Measurements from ENCODE around the gene DNAL1.

The DNAL1 gene, protein sequence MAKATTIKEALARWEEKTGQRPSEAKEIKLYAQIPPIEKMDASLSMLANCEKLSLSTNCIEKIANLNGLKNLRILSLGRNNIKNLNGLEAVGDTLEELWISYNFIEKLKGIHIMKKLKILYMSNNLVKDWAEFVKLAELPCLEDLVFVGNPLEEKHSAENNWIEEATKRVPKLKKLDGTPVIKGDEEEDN

DNA sequence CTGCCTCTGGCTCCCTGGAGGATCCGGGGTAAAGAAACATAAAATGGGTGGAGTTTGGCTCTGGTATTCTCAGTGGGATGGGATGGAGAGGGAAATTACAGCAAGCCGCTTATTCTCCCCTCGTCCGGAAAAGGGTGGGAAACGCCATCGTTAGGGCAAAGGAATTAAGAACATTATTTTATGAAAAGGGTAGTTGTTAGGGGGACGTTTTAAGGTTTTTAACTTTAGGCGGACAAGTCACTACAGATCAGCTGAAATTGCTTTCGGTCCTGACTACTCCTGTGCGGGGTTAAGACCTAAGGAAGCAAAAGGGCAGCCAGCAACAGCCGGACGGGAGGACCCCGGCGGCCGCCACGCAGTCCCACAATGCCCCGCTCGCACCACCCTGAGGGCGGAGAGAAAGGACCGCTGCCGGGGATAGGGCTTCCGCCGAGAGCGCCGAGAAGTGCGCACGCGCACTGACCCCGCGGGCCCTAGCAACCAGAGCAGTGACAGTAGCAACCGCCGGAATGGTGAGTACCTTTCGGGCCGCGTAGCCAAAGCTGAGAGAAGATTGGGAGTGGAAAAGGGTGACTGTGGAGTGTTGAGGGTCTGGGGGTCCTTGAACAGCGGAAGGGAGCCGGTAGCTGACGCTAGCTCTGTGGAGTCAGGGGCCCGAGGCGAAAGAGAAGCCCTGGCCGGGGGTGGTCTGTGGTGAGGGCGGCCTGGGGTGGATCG, at the start of gene DNAL1:
Gene DNAL1, plus strand, starts transcription at position 456 of the 717 bp plus-strand sequence. Its CDS starts 54 bp downstream, at position 510.
- Histone ChIP-seq H3K27me3 (replicated peaks; ENCODE audit: control insufficient read depth, insufficient read depth, low read length) (no peaks in the 10 kb centered on the region), H3K4me3 (ENCODE audit: low read length) (peak within 1 kb of the TSS; percentile 88), H3K36me3 (ENCODE audit: control insufficient read depth, insufficient read depth, low read length, severe bottlenecking) (no peaks in the 10 kb centered on the region), H3K9ac (ENCODE audit: low read length) (peak within 1 kb of the TSS; percentile 92), H3K9me3 (ENCODE audit: control insufficient read depth, low read length) (no peaks in the 10 kb centered on the region), H3K4me1 (ENCODE audit: control insufficient read depth, insufficient read depth, low read length) (peaks cover 13% of the 10 kb centered on the region)
- DNase-seq (ENCODE audit: low read depth), result peak; percentile 96

DNA sequence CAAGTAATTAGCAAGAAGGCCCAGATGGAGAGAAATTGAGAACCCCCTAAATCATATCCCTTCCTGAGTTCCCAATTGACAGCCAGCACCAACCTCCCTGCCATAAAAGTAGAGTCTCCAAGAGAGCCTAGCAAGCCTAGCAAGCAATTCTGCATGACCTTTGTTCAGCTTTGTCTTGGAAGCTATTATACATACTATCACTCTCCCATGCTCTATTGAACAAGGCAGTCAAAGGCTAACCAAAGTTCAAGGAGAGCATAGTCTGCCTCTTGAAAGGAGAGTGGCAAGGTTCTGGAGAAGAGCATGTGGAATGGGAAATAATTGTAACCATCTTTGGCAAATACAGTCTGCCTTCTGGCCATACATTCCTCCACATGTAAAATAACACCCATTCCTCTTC, 45.3 kb upstream of the DNAL1 start:
- H3K36me3 ChIP-seq (ENCODE audit: control insufficient read depth, insufficient read depth, low read length, severe bottlenecking), result no peaks in the 10 kb centered on the region
- H3K27me3 ChIP-seq (replicated peaks; ENCODE audit: control insufficient read depth, insufficient read depth, low read length), result peaks cover 5% of the 10 kb centered on the region
- DNase-seq (ENCODE audit: low read depth), result no peak
- no peak overlapping the region for H3K4me3 ChIP-seq (ENCODE audit: low read length)
- H3K9me3 ChIP-seq (ENCODE audit: control insufficient read depth, low read length), result no peaks in the 10 kb centered on the region
- peaks cover 12% of the 10 kb centered on the region for H3K4me1 ChIP-seq (ENCODE audit: control insufficient read depth, insufficient read depth, low read length)
- no peak overlapping the region for H3K9ac ChIP-seq (ENCODE audit: low read length)

DNA sequence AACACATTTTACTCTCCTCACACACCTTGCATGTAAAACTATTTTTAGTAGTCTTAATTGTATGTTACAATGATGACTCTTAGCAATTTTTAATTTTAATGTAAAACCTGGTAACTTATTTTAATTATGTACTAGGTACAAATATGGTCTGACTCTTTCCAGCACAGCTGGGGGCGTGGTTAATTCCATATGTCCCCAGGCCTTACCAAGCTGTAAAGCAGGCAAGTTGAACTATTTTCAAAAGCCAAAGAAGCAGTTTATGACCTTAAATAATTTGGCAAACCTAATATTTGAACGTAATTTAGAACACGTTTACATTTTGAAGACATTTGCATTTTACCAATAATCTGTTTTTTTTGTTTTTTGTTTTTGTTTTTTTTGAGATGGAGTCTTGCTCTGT, 41.8 kb upstream of the DNAL1 start:
- Histone ChIP-seq H3K4me3 (ENCODE audit: low read length) (no peak overlapping the region), H3K9me3 (ENCODE audit: control insufficient read depth, low read length) (no peaks in the 10 kb centered on the region), H3K27me3 (replicated peaks; ENCODE audit: control insufficient read depth, insufficient read depth, low read length) (peaks cover 5% of the 10 kb centered on the region), H3K36me3 (ENCODE audit: control insufficient read depth, insufficient read depth, low read length, severe bottlenecking) (no peaks in the 10 kb centered on the region), H3K4me1 (ENCODE audit: control insufficient read depth, insufficient read depth, low read length) (peaks cover 12% of the 10 kb centered on the region), H3K9ac (ENCODE audit: low read length) (no peak overlapping the region)
- DNase-seq (ENCODE audit: low read depth), result no peak

DNA sequence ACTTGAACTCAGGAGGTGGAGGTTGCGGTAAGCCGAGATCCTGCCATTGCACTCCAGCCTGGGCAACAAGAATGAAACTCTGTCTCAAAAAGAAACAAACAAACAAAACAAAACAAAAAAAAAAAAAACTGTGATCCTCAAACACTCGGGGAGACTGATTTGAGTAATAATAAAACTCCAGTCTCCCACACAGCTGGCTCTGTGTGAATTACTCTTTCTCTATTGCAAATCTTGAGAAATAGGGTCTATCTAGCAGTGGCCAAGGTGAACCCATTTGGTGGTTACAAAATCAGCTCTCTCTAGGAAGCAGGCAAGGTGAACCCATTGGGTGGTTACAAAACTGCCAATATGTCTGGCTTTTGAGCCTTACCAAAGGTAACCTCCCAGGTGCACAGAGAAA, 38.5 kb upstream of the DNAL1 start:
- Histone ChIP-seq H3K36me3 (ENCODE audit: control insufficient read depth, insufficient read depth, low read length, severe bottlenecking) (no peaks in the 10 kb centered on the region), H3K4me3 (ENCODE audit: low read length) (no peak overlapping the region), H3K9me3 (ENCODE audit: control insufficient read depth, low read length) (no peaks in the 10 kb centered on the region), H3K27me3 (replicated peaks; ENCODE audit: control insufficient read depth, insufficient read depth, low read length) (no peaks in the 10 kb centered on the region), H3K4me1 (ENCODE audit: control insufficient read depth, insufficient read depth, low read length) (no peaks in the 10 kb centered on the region), H3K9ac (ENCODE audit: low read length) (no peak overlapping the region)
- no peak for DNase-seq (ENCODE audit: low read depth)

DNA sequence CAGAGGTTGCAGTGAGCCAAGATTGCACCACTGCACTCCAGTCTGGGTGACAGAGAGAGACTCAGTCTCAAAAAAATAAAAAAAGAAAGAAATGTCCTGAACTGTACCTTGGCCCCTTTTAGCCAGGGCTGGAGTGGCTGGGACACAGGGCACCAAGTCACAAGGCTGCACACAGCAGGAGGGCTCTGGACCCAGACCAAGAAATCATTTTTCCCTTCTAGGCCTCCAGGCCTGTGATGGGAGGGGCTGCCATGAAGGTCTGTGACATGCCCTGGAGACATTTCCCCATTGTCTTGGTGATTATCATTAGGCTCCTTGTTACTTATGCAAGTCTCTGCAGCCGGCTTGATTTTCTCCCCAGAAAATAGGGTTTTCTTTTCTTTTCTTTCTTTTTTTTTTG, 37.5 kb upstream of the DNAL1 start:
- no peaks in the 10 kb centered on the region for H3K9me3 ChIP-seq (ENCODE audit: control insufficient read depth, low read length)
- H3K4me3 ChIP-seq (ENCODE audit: low read length), result no peak overlapping the region
- no peaks in the 10 kb centered on the region for H3K27me3 ChIP-seq (replicated peaks; ENCODE audit: control insufficient read depth, insufficient read depth, low read length)
- DNase-seq (ENCODE audit: low read depth), result no peak
- peaks cover 6% of the 10 kb centered on the region for H3K4me1 ChIP-seq (ENCODE audit: control insufficient read depth, insufficient read depth, low read length)
- no peak overlapping the region for H3K9ac ChIP-seq (ENCODE audit: low read length)
- H3K36me3 ChIP-seq (ENCODE audit: control insufficient read depth, insufficient read depth, low read length, severe bottlenecking), result no peaks in the 10 kb centered on the region

DNA sequence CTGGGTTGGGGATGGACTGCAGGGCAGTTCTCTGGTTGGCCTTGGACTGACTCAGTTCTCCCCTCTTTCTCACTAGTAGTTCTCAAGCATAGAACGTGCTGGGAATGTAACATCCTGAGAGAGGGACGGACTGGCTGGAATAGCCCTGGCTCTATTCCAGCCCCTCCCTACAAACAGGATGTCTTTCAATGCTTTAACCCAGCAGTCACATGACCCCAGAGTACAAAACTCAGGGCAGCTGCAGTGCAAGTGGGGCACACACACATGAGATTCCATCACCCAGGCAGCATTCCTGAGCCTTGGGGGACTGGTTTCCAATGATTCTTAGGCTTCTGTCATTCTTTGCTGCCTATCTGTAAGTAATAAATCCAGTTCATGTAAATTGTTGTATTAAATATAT, 34.1 kb upstream of the DNAL1 start:
- Histone ChIP-seq H3K4me3 (ENCODE audit: low read length) (no peak overlapping the region), H3K9ac (ENCODE audit: low read length) (no peak overlapping the region), H3K36me3 (ENCODE audit: control insufficient read depth, insufficient read depth, low read length, severe bottlenecking) (no peaks in the 10 kb centered on the region), H3K27me3 (replicated peaks; ENCODE audit: control insufficient read depth, insufficient read depth, low read length) (no peaks in the 10 kb centered on the region), H3K9me3 (ENCODE audit: control insufficient read depth, low read length) (no peaks in the 10 kb centered on the region), H3K4me1 (ENCODE audit: control insufficient read depth, insufficient read depth, low read length) (peaks cover 9% of the 10 kb centered on the region)
- DNase-seq (ENCODE audit: low read depth), result no peak

DNA sequence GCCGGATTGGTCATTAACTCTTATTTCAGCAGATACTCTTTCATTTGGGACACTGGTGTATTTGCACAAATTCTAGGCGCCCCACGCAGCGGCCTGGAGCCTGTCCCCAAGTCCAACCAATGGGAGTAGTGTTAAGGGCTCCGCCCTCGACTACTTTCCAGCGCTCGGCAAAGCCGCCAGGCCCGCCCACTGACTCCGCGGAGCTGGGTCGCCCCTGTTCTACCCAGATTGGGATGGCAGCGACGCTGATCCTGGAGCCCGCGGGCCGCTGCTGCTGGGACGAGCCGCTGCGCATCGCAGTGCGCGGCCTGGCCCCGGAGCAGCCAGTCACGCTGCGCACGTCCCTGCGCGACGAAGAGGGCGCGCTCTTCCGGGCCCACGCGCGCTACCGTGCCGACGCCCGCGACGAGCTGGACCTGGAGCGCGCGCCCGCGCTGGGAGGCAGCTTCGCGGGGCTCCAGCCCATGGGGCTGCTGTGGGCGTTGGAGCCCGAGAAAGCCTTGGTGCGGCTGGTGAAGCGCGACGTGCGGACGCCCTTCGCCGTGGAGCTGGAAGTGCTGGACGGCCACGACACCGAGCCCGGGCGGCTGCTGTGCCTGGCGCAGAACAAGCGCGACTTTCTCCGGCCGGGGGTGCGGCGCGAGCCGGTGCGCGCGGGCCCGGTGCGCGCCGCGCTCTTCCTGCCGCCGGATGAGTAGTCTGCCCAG, 32.3 kb upstream of the DNAL1 start, which contains the start of gene ACOT6:
Gene ACOT6, plus strand, starts transcription at position 179 of the 707 bp plus-strand sequence. Its CDS starts 55 bp downstream, at position 234.
- H3K36me3 ChIP-seq (ENCODE audit: control insufficient read depth, insufficient read depth, low read length, severe bottlenecking), result no peaks in the 10 kb centered on the region
- peaks cover 9% of the 10 kb centered on the region for H3K4me1 ChIP-seq (ENCODE audit: control insufficient read depth, insufficient read depth, low read length)
- peak within 1 kb of the TSS; percentile 83 for H3K9ac ChIP-seq (ENCODE audit: low read length)
- DNase-seq (ENCODE audit: low read depth), result peak; percentile 86
- H3K9me3 ChIP-seq (ENCODE audit: control insufficient read depth, low read length), result no peaks in the 10 kb centered on the region
- no peaks in the 10 kb centered on the region for H3K27me3 ChIP-seq (replicated peaks; ENCODE audit: control insufficient read depth, insufficient read depth, low read length)
- peak within 1 kb of the TSS; percentile 85 for H3K4me3 ChIP-seq (ENCODE audit: low read length)

DNA sequence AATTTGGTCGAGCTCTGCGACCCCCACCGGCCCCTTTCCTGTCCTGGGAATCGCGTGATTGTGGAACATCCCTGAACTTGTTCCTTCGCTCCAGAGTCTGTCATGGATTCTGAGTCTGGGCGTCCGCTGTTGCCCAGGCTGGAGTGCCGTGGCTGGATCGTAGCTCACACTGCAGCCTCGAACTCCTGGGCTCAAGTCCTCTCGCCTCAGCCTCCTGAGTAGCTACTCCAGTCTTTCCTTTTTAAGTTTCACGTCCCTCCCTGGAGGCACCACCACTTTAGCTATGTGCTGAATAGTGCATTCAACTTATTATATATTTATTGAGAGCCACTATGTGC, 31.8 kb upstream of the DNAL1 start:
- no peaks in the 10 kb centered on the region for H3K9me3 ChIP-seq (ENCODE audit: control insufficient read depth, low read length)
- no peaks in the 10 kb centered on the region for H3K27me3 ChIP-seq (replicated peaks; ENCODE audit: control insufficient read depth, insufficient read depth, low read length)
- no peaks in the 10 kb centered on the region for H3K36me3 ChIP-seq (ENCODE audit: control insufficient read depth, insufficient read depth, low read length, severe bottlenecking)
- peak overlapping the region; percentile 85 for H3K4me3 ChIP-seq (ENCODE audit: low read length)
- H3K9ac ChIP-seq (ENCODE audit: low read length), result peak overlapping the region; percentile 83
- no peak for DNase-seq (ENCODE audit: low read depth)
- peaks cover 9% of the 10 kb centered on the region for H3K4me1 ChIP-seq (ENCODE audit: control insufficient read depth, insufficient read depth, low read length)

DNA sequence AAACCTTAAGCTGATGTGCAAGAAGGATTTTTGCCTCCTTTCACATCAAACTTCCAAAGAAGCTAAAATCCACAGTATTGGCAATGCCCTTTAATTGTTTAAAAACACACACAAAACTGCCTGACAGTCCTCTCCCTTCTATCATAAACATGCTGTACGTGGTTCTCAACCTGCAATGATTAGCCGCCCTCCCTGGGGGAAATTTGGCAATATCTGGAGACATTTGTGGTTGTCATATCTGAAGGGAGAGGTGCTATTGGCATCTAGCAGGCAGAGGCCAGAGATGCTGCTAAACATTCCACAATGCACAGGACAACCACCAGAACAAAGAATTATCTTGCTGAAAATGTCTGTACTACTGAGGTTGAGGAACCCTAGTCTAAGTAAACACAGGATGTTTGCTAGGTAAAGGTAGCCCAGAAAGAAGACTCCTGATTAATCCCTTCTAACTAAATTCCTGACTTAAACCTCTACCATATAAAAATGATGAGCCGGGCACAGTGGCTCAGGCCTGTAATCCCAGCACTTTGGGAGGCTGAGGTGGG, 31.3 kb upstream of the DNAL1 start:
- no peak for DNase-seq (ENCODE audit: low read depth)
- Histone ChIP-seq H3K27me3 (replicated peaks; ENCODE audit: control insufficient read depth, insufficient read depth, low read length) (no peaks in the 10 kb centered on the region), H3K9ac (ENCODE audit: low read length) (peak overlapping the region; percentile 83), H3K9me3 (ENCODE audit: control insufficient read depth, low read length) (no peaks in the 10 kb centered on the region), H3K4me3 (ENCODE audit: low read length) (peak overlapping the region; percentile 85), H3K36me3 (ENCODE audit: control insufficient read depth, insufficient read depth, low read length, severe bottlenecking) (no peaks in the 10 kb centered on the region), H3K4me1 (ENCODE audit: control insufficient read depth, insufficient read depth, low read length) (peaks cover 9% of the 10 kb centered on the region)

DNA sequence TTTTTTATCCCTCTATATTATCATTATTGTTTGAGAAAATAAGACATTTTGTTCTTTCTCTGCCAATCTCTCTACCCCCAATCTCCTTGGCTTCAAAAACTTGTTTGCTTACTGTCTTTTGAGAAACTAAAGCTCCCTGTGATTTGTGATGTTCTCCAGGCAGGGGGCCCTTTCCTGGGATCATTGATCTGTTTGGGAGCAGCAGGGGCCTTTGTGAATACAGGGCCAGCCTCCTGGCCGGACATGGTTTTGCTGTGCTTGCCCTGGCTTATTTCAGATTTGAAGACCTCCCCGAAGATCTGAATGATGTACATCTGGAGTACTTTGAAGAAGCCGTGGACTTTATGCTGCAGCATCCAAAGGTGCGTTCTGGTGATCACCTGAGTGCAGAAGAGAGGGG, 28.0 kb upstream of the DNAL1 start:
- Histone ChIP-seq H3K27me3 (replicated peaks; ENCODE audit: control insufficient read depth, insufficient read depth, low read length) (no peaks in the 10 kb centered on the region), H3K9ac (ENCODE audit: low read length) (no peak overlapping the region), H3K36me3 (ENCODE audit: control insufficient read depth, insufficient read depth, low read length, severe bottlenecking) (no peaks in the 10 kb centered on the region), H3K9me3 (ENCODE audit: control insufficient read depth, low read length) (no peaks in the 10 kb centered on the region), H3K4me3 (ENCODE audit: low read length) (no peak overlapping the region), H3K4me1 (ENCODE audit: control insufficient read depth, insufficient read depth, low read length) (peaks cover 12% of the 10 kb centered on the region)
- no peak for DNase-seq (ENCODE audit: low read depth)

DNA sequence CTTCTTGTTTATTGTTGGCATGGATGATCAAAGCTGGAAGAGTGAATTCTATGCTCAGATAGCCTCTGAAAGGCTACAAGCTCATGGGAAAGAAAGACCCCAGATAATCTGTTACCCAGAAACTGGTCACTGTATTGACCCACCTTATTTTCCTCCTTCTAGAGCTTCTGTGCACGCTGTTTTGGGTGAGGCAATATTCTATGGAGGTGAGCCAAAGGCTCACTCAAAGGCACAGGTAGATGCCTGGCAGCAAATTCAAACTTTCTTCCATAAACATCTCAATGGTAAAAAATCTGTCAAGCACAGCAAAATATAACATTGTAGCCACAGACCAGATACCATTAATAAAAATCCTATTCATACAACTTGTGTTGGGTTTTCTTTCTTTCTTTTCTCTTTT, 25.3 kb upstream of the DNAL1 start:
- no peak for DNase-seq (ENCODE audit: low read depth)
- Histone ChIP-seq H3K9ac (ENCODE audit: low read length) (no peak overlapping the region), H3K36me3 (ENCODE audit: control insufficient read depth, insufficient read depth, low read length, severe bottlenecking) (no peaks in the 10 kb centered on the region), H3K4me1 (ENCODE audit: control insufficient read depth, insufficient read depth, low read length) (peaks cover 6% of the 10 kb centered on the region), H3K9me3 (ENCODE audit: control insufficient read depth, low read length) (no peaks in the 10 kb centered on the region), H3K27me3 (replicated peaks; ENCODE audit: control insufficient read depth, insufficient read depth, low read length) (no peaks in the 10 kb centered on the region), H3K4me3 (ENCODE audit: low read length) (no peak overlapping the region)

All from adipocyte (in vitro differentiated cells).